Stimulated activated CD8-positive, alpha-beta memory T cell treated with anti-CD3 and anti-CD28 coated beads, Interleukin-15, amount 100 ng/mL, for 4 hours (primary cell): ENCODE data around the gene PLA2G12A.
"Not testable (repeated sequence)": the region's sequence is repeated elsewhere in the genome, so short reads cannot be mapped to it uniquely, and the experiment has no call there.

Experiments used
- DNase-seq, 2 donors: peaks; one replicate each; pipeline ENCODE4 v3.0.0-alpha.2; 2020; ENCODE audit warnings: low read depth in 2 of 2

The PLA2G12A gene

DNA sequence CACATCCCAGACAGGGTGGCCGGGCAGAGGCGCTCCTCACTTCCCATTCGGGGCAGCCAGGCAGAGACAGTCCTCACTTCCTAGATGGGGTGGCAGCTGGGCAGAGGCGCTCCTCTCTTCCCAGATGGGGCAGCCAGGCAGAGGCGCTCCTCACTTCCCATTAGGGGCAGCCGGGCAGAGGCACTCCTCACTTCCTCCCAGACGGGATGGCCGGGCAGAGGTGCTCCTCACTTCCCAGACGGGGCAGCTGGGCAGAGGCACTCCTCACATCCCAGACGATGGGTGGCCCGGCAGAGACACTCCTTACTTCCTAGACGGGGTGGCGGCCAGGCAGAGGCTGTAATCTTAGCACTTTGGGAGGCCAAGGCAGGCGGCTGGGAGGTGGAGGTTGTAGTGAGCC, 50.9 kb downstream of the PLA2G12A start:
- not testable (repeated sequence) for DNase-seq

DNA sequence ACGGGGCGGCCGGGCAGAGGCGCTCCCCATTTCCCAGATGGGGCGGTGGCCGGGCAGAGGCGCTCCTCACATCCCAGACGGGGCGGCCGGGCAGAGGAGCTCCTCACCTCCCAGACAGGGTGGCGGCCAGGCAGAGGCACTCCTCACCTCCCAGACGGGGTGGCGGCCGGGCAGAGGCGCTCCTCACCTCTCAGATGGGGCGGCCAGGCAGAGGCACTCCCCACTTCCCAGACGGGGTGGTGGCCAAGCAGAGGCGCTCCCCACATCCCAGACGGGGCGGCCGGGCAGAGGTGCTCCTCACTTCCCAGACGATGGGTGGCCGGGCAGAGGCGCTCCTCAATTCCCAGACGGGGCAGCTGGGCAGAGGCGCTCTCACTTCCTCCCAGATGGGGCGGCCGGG, 51.4 kb downstream of the PLA2G12A start:
- not testable (repeated sequence) for DNase-seq

DNA sequence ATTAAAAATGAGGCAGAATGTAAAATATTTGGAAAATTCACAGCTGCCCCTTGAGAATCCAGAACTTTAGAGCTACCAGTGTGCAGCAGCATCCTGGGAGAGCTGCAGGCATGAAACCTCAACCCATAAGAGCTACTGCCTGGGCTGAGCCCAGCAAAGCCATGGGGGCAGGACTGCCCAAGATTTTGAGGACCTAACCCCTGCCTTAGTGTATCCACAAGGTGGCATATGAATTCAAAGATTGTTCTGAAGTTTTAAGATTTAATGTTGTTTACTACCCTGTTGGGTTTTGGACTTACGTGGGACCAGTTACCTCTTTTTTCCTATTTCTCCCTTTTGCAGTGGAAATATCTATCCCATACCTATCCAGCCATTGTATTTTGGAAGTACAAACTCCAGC, 53.0 kb downstream of the PLA2G12A start:
- DNase-seq: no peak

DNA sequence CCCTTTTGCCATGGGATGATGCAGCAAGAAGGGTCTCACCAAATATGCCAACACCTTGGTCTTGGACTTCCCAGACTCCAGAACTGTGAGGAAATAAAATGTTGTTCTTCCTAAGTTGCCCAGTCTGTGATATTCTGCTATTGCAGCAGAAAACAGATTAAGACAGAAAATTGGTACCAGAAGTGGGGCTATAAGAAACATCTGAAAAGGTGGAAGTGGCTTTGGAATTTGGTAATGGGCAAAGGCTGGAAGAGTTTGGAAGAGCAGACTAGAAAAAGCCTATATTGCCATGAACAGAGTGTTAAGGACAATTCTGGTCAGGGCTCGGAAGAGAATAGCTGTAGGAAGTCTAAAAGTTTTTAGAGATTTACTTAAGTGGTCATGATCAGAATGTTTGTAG, 54.0 kb downstream of the PLA2G12A start:
- no peak for DNase-seq

DNA sequence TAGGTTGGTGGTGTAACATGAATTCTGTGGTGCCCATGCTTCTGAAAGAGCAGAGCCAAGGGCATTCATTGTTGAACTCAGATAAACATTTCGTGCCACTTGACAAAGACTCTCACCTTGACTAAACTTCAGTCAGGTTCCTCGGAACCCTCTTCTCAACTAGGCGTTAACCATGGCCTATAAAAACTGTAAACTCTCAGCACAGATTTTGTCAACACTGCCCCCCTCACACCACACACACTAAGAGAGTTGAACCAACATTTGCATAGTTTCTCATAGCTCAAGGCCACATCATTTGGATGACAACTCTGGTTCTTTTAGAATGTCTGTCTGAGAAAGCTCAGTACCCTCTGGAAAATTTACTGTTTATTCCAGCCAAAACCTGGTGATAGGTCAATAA, 54.7 kb downstream of the PLA2G12A start:
- DNase-seq: no peak

DNA sequence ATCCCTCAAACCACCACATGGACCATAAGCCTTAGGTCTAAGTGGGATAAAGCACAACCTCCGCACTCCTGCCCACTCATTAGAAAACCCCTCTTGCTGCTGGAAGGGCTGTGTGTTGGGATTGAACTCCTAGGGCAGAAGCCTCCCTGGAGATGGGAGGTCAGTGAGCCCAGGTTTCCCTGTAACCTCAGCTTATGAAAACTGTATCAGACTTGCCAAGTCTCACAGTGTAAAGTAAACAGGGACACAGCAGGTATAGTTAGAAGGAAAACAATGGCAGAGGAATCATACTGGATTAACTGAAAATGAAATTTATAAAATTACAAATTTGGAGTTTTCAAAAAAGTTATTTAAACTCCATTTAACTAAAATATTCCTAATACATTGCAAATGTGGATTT, 56.6 kb downstream of the PLA2G12A start:
- DNase-seq: no peak

DNA sequence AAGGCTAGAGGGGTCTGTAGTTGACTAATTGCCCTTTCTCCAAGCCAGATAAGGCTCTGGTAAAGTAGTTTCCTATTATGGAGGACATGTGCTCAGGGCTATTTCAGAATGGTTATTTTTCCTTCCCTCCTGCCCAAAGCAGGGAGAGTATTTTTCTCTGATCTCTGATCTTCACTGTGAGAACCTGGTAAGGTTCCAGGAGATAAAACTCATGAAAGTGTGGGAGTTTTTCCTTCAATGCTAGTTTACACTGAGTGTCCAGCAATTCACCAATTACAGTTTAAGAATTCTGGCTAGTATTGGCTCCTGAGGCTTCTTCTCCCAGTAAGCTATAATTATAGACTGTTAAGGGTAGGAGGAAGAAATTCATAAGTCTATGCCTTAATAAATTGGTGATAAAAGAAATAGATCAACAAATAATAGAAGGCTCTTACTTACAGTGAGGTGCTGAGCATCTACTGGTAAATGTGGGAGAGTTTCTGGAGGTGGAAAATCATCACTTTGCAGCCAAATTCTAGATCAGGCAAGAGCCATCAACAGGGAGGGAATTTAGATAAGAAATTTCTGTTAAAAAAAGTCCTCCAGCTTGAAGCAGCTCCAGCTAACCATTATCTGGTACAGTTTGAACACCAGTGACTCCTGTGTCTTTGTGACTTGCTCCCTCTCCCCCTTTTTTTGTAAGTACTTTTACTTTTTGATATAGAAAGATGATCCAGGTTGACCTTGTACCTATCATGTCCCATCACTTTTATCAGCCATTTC, 57.5 kb downstream of the PLA2G12A start:
- no peak for DNase-seq

DNA sequence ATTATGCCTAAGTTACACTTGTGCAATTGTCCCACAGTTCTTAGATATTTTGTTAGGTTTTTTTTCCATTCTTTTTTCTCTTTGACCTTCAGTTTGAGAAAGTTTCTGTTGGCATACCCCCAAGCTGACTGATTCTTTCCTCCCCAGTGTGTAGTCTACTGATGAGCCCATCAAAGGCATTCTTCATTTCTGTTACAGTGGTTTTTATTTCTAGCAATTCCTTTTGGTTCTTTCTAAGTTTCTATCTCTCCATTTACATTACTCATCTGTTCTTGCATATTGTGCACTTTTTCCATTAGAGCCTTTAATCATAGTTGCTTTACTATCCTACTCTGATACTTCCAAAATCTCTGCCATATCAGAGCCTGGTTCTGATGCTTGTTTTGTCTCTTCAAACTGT, 58.5 kb downstream of the PLA2G12A start:
- no peak for DNase-seq

DNA sequence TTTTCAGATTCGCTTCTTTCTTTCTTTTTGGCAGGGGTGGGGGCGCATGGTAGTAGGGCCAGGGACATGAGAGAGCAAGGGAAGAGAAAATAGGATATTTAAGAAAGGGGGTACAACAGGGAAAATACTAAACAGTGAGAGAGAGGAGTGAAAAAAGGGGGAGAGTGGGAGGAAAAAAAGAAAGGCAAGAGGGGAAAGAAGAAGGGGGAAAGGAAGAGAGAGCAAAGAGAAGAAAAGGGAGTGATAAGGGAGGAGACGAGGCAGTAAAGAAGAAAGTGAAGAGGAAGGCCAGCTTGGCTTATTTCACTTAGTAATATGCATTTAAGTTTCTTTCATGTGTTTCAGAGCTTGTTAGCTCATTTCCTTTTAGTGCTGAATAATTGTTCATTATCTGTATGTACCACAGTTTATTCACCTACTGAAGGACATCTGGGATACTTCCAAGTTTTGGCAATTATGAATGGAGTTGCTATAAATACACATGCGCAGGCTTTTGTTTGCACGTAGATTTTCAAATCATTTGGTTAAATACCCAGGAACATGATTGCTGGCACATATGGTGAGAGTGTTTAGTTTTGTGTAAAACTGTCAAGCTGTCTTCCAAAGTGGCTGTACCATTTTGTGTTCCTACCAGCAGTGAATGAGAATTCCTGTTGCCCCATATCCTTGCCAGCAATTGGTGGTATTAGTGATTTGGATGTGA, 63.9 kb downstream of the PLA2G12A start:
- DNase-seq: no peak

DNA sequence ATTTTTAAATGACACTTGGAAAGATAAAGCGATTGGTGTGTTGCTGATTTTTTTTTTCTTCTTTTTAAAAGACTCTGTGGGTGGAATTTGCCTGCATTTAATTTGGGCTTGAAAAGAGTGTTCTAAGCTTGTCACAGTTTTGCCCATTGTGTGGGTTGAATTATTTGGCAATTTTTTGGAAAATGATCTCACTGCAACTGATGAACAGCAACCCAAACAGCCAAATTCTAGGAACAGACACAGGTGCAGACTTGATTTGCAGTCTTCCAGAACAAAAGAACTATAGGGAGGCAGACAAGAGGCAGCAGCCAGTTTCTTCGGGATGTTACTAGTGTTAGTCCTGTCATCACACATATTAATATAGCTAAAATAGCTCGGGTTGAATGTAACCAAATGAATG, 67.1 kb downstream of the PLA2G12A start:
- DNase-seq: no peak

DNA sequence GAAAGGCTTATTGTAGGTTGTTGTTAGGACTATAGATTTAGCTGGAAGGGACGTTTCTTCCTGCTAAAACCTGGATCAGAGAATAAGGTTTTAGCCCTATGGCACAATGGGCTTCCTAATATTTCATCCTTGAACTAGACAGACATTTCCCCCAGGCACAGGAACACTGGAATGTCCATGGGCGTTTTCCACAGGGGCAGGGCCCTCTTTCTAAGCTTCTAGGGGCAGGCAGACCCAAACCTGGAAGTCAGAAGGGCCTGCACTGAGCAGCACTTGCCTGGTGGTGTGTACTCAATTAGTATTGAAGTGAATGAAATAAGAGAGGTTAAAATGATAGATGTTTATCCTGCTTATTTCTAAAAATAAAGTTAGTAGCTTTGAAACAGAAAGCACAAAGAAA, 67.8 kb downstream of the PLA2G12A start:
- no peak for DNase-seq
